A549 (cell line): ENCODE measurements around the gene HCST.

Source experiments
- CEBPB ChIP-seq, 2 experiments: fragments of >200 bp in 1 of 2; sonication (Bioruptor Twin) in 1 of 2; formaldehyde crosslinking in 1 of 2; IDR thresholded peaks; 2 replicates each; pipeline ENCODE4 v1.6.1; 2012 to 2016
- CTCF ChIP-seq: fragments of >200 bp; sonication (Bioruptor Twin); formaldehyde crosslinking; IDR thresholded peaks from 3 replicates; pipeline ENCODE4 v1.5.1; 2016
- E2F6 ChIP-seq: IDR thresholded peaks from 2 replicates; pipeline ENCODE4 v1.6.1; 2012; ENCODE audit warnings: low read depth, borderline replicate concordance
- ELK1 ChIP-seq: fragments of 150-350 bp; IDR thresholded peaks from 2 replicates; pipeline ENCODE4 v1.6.1; 2014; ENCODE audit warnings: low read depth, mild to moderate bottlenecking, low read length
- EP300 ChIP-seq, 2 experiments: fragments of >200 bp; sonication (Bioruptor Twin); formaldehyde crosslinking; IDR thresholded peaks; 2 replicates in 1 of 2; 3 replicates in 1 of 2; pipeline ENCODE4 v1.6.1; 2016 to 2017
- FOSL2 ChIP-seq, 2 experiments: fragments of 450-650 bp in 1 of 2; fragments of >200 bp in 1 of 2; sonication (Bioruptor Twin) in 1 of 2; formaldehyde crosslinking; IDR thresholded peaks; 2 replicates each; pipeline versions ENCODE4 v1.5.0 to v1.6.1; 2016 to 2020; ENCODE audit warnings: mild to moderate bottlenecking in 1 of 2, moderate library complexity in 1 of 2
- JUN ChIP-seq, 2 experiments: fragments of >200 bp; sonication (Bioruptor Twin); formaldehyde crosslinking; IDR thresholded peaks; 2 replicates in 1 of 2; 3 replicates in 1 of 2; pipeline ENCODE4 v1.6.1; 2016 to 2017
- MYC ChIP-seq: IDR thresholded peaks from 2 replicates; pipeline ENCODE4 v1.6.1; 2012; ENCODE audit warnings: mild to moderate bottlenecking, inconsistent platforms, low read length, improper control_type of control experiment, borderline replicate concordance
- NFE2L2 ChIP-seq: fragments of 150-350 bp; conservative IDR thresholded peaks from 2 replicates; pipeline ENCODE4 v1.6.1; 2014; ENCODE audit warnings: low read length
- RNF2 ChIP-seq: fragments of 200-600 bp; sonication (generic); IDR thresholded peaks from 2 replicates; pipeline ENCODE4 v1.6.1; 2016; ENCODE audit warnings: low read depth, mild to moderate bottlenecking, antibody characterized with exemption, moderate library complexity, borderline replicate concordance
- SMC3 ChIP-seq: fragments of >200 bp; sonication (Bioruptor Twin); formaldehyde crosslinking; IDR thresholded peaks from 3 replicates; pipeline ENCODE4 v1.6.1; 2018; ENCODE audit warnings: inconsistent platforms
- ZSCAN20 ChIP-seq: fragments of 250-450 bp; sonication (Bioruptor Pico); IDR thresholded peaks from 2 replicates; pipeline ENCODE4 v1.8.0; 2022; ENCODE audit warnings: mild to moderate bottlenecking, moderate library complexity
- TF ChIP-seq, protein P1 (sequence below): IDR thresholded peaks from 2 replicates; pipeline ENCODE4 v1.6.1; 2012
- TF ChIP-seq, protein P2 (sequence below): IDR thresholded peaks from 2 replicates; pipeline ENCODE4 v1.6.1; 2012

- TF ChIP-seq CEBPB (IDR thresholded peaks at IDR 0.05) (no peak), ZSCAN20 (CRISPR knock-in tag) (no peak), CTCF (no peak), NFE2L2 (no peak), ELK1 (no peak), JUN (IDR thresholded peaks at IDR 0.05) (no peak), EP300 (IDR thresholded peaks at IDR 0.05) (no peak), SMC3 (no peak), FOSL2 (IDR thresholded peaks at IDR 0.05) (no peak), FOSL2 (CRISPR knock-in tag; IDR thresholded peaks at IDR 0.05) (no peak), E2F6 (no peak), RNF2 (no peak), MYC (no peak)
- TF ChIP-seq, protein P1, sequence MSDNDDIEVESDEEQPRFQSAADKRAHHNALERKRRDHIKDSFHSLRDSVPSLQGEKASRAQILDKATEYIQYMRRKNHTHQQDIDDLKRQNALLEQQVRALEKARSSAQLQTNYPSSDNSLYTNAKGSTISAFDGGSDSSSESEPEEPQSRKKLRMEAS: no peak
- TF ChIP-seq, protein P2, sequence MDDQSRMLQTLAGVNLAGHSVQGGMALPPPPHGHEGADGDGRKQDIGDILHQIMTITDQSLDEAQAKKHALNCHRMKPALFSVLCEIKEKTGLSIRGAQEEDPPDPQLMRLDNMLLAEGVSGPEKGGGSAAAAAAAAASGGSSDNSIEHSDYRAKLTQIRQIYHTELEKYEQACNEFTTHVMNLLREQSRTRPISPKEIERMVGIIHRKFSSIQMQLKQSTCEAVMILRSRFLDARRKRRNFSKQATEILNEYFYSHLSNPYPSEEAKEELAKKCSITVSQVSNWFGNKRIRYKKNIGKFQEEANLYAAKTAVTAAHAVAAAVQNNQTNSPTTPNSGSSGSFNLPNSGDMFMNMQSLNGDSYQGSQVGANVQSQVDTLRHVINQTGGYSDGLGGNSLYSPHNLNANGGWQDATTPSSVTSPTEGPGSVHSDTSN: no peak
These were observed 7.3 kb downstream of the HCST start for GRCh38 chr19:35909684-35910035.
